GM06990 (cell line): ENCODE data around the gene ACOX1.

Source experiments
- DNase-seq: peaks from one replicate; pipeline ENCODE4 v3.0.0-alpha.2; 2011; ENCODE audit not compliant: insufficient read length; ENCODE audit errors: extremely low read depth
- H3K27me3 ChIP-seq: replicated peaks from 2 replicates; pipeline ENCODE4 v1.6.0; 2011; ENCODE audit warnings: low read length; ENCODE audit not compliant: control insufficient read depth, insufficient read depth
- H3K36me3 ChIP-seq: 2 replicates; pipeline ENCODE4 v1.5.1; 2011; ENCODE audit warnings: low read length; ENCODE audit not compliant: control insufficient read depth, insufficient read depth
- H3K4me3 ChIP-seq: replicated peaks from 2 replicates; pipeline ENCODE4 v1.5.1; 2011; ENCODE audit warnings: low read depth, mild to moderate bottlenecking, control low read depth, low read length
- CTCF ChIP-seq: IDR thresholded peaks from 2 replicates; pipeline ENCODE4 v1.5.1; 2011; ENCODE audit warnings: low read length, control low read depth, mild to moderate bottlenecking, inconsistent platforms; ENCODE audit not compliant: insufficient read depth, poor library complexity, severe bottlenecking

Gene ACOX1

GRCh38 chr17:75910699-75911098 is 68.3 kb downstream of the ACOX1 start:
- DNase-seq, result no peak
- H3K27me3 ChIP-seq, result no peaks in the 10 kb centered on the region
- no peaks in the 10 kb centered on the region; the same call in none of the 2 replicates for H3K36me3 ChIP-seq
- H3K4me3 ChIP-seq, result no peak overlapping the region
- TF ChIP-seq CTCF, result no peak

- no peak for DNase-seq
Observed at GRCh38 chr17:75909812-75910274, 69.1 kb downstream of the ACOX1 start.

GRCh38 chr17:75909051-75909811 is 69.7 kb downstream of the ACOX1 start:
- DNase-seq, result no peak
- no peak for TF ChIP-seq CTCF
- no peaks in the 10 kb centered on the region for H3K27me3 ChIP-seq

More at GRCh38 chr17:75909812-75910274, 69.1 kb downstream of the ACOX1 start:
- TF ChIP-seq CTCF, result no peak
- H3K4me3 ChIP-seq, result no peak overlapping the region
- no peaks in the 10 kb centered on the region for H3K27me3 ChIP-seq
- no peaks in the 10 kb centered on the region; the same call in none of the 2 replicates for H3K36me3 ChIP-seq

GRCh38 chr17:75908201-75908600 is 70.8 kb downstream of the ACOX1 start:
- Histone ChIP-seq H3K27me3 (no peaks in the 10 kb centered on the region), H3K4me3 (no peak overlapping the region), H3K36me3 (no peaks in the 10 kb centered on the region; the same call in 1 of the 2 replicates)
- DNase-seq, result no peak
- no peak for TF ChIP-seq CTCF

More at GRCh38 chr17:75909051-75909811, 69.7 kb downstream of the ACOX1 start:
- H3K36me3 ChIP-seq, result no peaks in the 10 kb centered on the region; the same call in none of the 2 replicates
- no peak overlapping the region for H3K4me3 ChIP-seq

- no peak for TF ChIP-seq CTCF
- H3K36me3 ChIP-seq, result peaks cover 4% of the 10 kb centered on the region
- DNase-seq, result no peak
- H3K4me3 ChIP-seq, result no peak overlapping the region
- no peaks in the 10 kb centered on the region for H3K27me3 ChIP-seq
Observed at GRCh38 chr17:75906143-75906884, 72.7 kb downstream of the ACOX1 start.
